ENCODE data around the gene CDK11B. TPM values are rescaled to one million over a fixed set of nuclear protein-coding genes. Genes with fewer than 3 reads are reported as not detected.

CDK11B gene
- total and polyA plus RNA-seq, 9 donors: 12.8 to 34.5 (median 23.9) TPM

GRCh38 chr1:1616045-1616790, 42.6 kb downstream of the CDK11B start:
- 2 to 6% (median 3%) methylated on average over 25 to 80 of the region's 80 CpGs for WGBS, 3 donors

GRCh38 chr1:1615256-1616044, 43.4 kb downstream of the CDK11B start, which contains the start of gene MIB2:
MIB2 (plus strand) TSS chr1:1615500; CDS start chr1:1623453, 7,953 bp downstream.
- Histone ChIP-seq H3K4me3 (peak within 1 kb of the TSS; percentile 92), H3K27me3 (no peaks in the 10 kb centered on the region), H3K9me3 (no peaks in the 10 kb centered on the region), H3K36me3 (no peaks in the 10 kb centered on the region), H3K4me1 (ENCODE audit: insufficient read depth) (peaks cover 15% of the 10 kb centered on the region), H3K27ac (peak within 1 kb of the TSS; percentile 100)
- WGBS, 3 donors: 0 to 1% (median 0%) methylated on average over 21 to 107 of the region's 107 CpGs
- TF ChIP-seq POLR2A (IDR thresholded peaks at IDR 0.05) (peak; percentile 82), EP300 (IDR thresholded peaks at IDR 0.05) (no peak)
- TF ChIP-seq, protein P1, sequence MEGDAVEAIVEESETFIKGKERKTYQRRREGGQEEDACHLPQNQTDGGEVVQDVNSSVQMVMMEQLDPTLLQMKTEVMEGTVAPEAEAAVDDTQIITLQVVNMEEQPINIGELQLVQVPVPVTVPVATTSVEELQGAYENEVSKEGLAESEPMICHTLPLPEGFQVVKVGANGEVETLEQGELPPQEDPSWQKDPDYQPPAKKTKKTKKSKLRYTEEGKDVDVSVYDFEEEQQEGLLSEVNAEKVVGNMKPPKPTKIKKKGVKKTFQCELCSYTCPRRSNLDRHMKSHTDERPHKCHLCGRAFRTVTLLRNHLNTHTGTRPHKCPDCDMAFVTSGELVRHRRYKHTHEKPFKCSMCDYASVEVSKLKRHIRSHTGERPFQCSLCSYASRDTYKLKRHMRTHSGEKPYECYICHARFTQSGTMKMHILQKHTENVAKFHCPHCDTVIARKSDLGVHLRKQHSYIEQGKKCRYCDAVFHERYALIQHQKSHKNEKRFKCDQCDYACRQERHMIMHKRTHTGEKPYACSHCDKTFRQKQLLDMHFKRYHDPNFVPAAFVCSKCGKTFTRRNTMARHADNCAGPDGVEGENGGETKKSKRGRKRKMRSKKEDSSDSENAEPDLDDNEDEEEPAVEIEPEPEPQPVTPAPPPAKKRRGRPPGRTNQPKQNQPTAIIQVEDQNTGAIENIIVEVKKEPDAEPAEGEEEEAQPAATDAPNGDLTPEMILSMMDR (IDR thresholded peaks at IDR 0.05): peak in 1 of 3 donors; percentile 25
- peak; percentile 94 to 98 (median 96) for DNase-seq
- intact Hi-C loops (cut with DNase I): no loop called here

More at GRCh38 chr1:1616045-1616790, 42.6 kb downstream of the CDK11B start:
- H3K4me3 ChIP-seq: peak overlapping the region; percentile 92
- DNase-seq: peak in 1 of 5 donors; percentile 53
- H3K9me3 ChIP-seq: no peaks in the 10 kb centered on the region
- intact Hi-C loops (cut with DNase I): no loop called here
- H3K27ac ChIP-seq: peak overlapping the region; percentile 100
- no peaks in the 10 kb centered on the region for H3K36me3 ChIP-seq
- peaks cover 15% of the 10 kb centered on the region for H3K4me1 ChIP-seq (ENCODE audit: insufficient read depth)
- no peaks in the 10 kb centered on the region for H3K27me3 ChIP-seq
- TF ChIP-seq, protein P1 (IDR thresholded peaks at IDR 0.05): no peak
- TF ChIP-seq POLR2A (IDR thresholded peaks at IDR 0.05): no peak
- TF ChIP-seq EP300 (IDR thresholded peaks at IDR 0.05): no peak

GRCh38 chr1:1614954-1615255, 43.9 kb downstream of the CDK11B start:
- no peak for DNase-seq
- no peaks in the 10 kb centered on the region for H3K9me3 ChIP-seq
- no peak for TF ChIP-seq POLR2A (IDR thresholded peaks at IDR 0.05)
- TF ChIP-seq, protein P1 (IDR thresholded peaks at IDR 0.05): no peak
- no peak for TF ChIP-seq EP300 (IDR thresholded peaks at IDR 0.05)
- intact Hi-C loops (cut with DNase I): no loop called here
- H3K27ac ChIP-seq: peak overlapping the region; percentile 100
- H3K27me3 ChIP-seq: no peaks in the 10 kb centered on the region
- peak overlapping the region; percentile 92 for H3K4me3 ChIP-seq
- 0% methylated on average over 23 of the region's 23 CpGs for WGBS, 3 donors
- no peaks in the 10 kb centered on the region for H3K36me3 ChIP-seq
- H3K4me1 ChIP-seq (ENCODE audit: insufficient read depth): peaks cover 15% of the 10 kb centered on the region

- Histone ChIP-seq H3K27me3 (no peaks in the 10 kb centered on the region), H3K9me3 (no peaks in the 10 kb centered on the region), H3K4me1 (ENCODE audit: insufficient read depth) (peaks cover 15% of the 10 kb centered on the region), H3K27ac (peak overlapping the region in 1 of 2 donors; percentile 100), H3K4me3 (peak overlapping the region; percentile 92), H3K36me3 (no peaks in the 10 kb centered on the region)
- DNase-seq: peak in 4 of 5 donors; percentile 51 to 73 (median 63)
- 2 to 11% (median 2%) methylated on average over 30 of the region's 30 CpGs for WGBS, 3 donors
- no peak for TF ChIP-seq POLR2A (IDR thresholded peaks at IDR 0.05)
- no peak for TF ChIP-seq EP300 (IDR thresholded peaks at IDR 0.05)
- TF ChIP-seq, protein P1 (IDR thresholded peaks at IDR 0.05): no peak
- intact Hi-C loops (cut with DNase I): no loop called here
These were observed 44.4 kb downstream of the CDK11B start for GRCh38 chr1:1614204-1614953.

Data from ovary (tissue), 9 donors.